ENCODE results near the gene SLC16A7. TPM values are rescaled to one million over a fixed set of nuclear protein-coding genes. Genes with fewer than 3 reads are reported as not detected.

Gene SLC16A7
- total and polyA plus RNA-seq, 2 of the 8 experiments (the other 6 are each of a cell fraction or from before 2014, with no cell fraction given), result 0.74 to 4.3 TPM

GRCh38 chr12:59593761-59594160, 2.1 kb upstream of the SLC16A7 start:
- Histone ChIP-seq H3K14ac (ENCODE audit: insufficient read length) (no peak overlapping the region), H3K4me2 (ENCODE audit: insufficient read depth in 1 of 2, low read depth in 2 of 2, low read length in 2 of 2) (no peak overlapping the region), H2BK20ac (ENCODE audit: low read length) (no peak overlapping the region), H3K23me2 (ENCODE audit: low read depth, low read length) (no peaks in the 10 kb centered on the region; the same call in 1 of the 2 replicates), H3K79me1 (ENCODE audit: low read depth, low read length) (no peaks in the 10 kb centered on the region), H4K91ac (replicated peaks; ENCODE audit: insufficient read length, low read length) (no peak overlapping the region), H3K9me3 (ENCODE audit: insufficient read depth in 2 of 2, low read depth in 1 of 2, low read length in 1 of 2) (no peaks in the 10 kb centered on the region), H3K27ac (ENCODE audit: low read depth, low read length) (no peak overlapping the region), H4K8ac (ENCODE audit: extremely low read depth, insufficient read depth, low read length) (no peak overlapping the region), H3K4me1 (replicated peaks in 1 of 4; ENCODE audit: control insufficient read depth in 3 of 4, insufficient read depth in 4 of 4, low read length in 3 of 4) (peaks cover 0 to 7% (median 3%) of the 10 kb centered on the region in 4 experiments; a peak in 4 of 7 replicates), H3K56ac (replicated peaks; ENCODE audit: insufficient read length, low read depth, low read length) (no peak overlapping the region), H3K18ac (ENCODE audit: extremely low read depth, low read length) (no peak overlapping the region), H2BK15ac (ENCODE audit: low read length) (no peak overlapping the region), H3K27me3 (replicated peaks in 1 of 4; ENCODE audit: control insufficient read depth in 3 of 4, extremely low read depth in 1 of 4, insufficient read depth in 3 of 4, low read length in 3 of 4) (peaks cover 0 to 11% (median 2%) of the 10 kb centered on the region in 4 experiments; a peak in 2 of 7 replicates), H3K4me3 (ENCODE audit: extremely low read depth in 1 of 4, insufficient read depth in 2 of 4, low read depth in 3 of 4, low read length in 4 of 4) (no peak overlapping the region), H3K23ac (ENCODE audit: insufficient read length) (no peak overlapping the region), H4K5ac (ENCODE audit: insufficient read length, low read depth, low read length) (no peak overlapping the region), H2BK5ac (ENCODE audit: low read depth, low read length) (no peak overlapping the region), H3K9ac (replicated peaks in 1 of 4; ENCODE audit: extremely low read depth in 1 of 4, low read depth in 3 of 4, low read length in 3 of 4) (no peak overlapping the region), H2BK12ac (ENCODE audit: low read depth, low read length) (no peak overlapping the region), H4K20me1 (replicated peaks in 1 of 2; ENCODE audit: control insufficient read depth in 1 of 2, insufficient read depth in 2 of 2, low read length in 2 of 2) (no peaks in the 10 kb centered on the region), H3K36me3 (ENCODE audit: control insufficient read depth in 2 of 4, insufficient read depth in 4 of 4, low read length in 3 of 4) (no peaks in the 10 kb centered on the region), H2AFZ (ENCODE audit: low read length) (no peak overlapping the region), H2BK120ac (replicated peaks; ENCODE audit: low read depth, low read length) (no peak overlapping the region), H3K79me2 (ENCODE audit: control insufficient read depth in 1 of 2, insufficient read depth in 2 of 2, low read length in 2 of 2) (no peaks in the 10 kb centered on the region), H3K4ac (replicated peaks; ENCODE audit: insufficient read length, low read depth, low read length) (no peak overlapping the region), H2AK5ac (ENCODE audit: low read depth, low read length) (no peak overlapping the region)
- FAIRE-seq, result no peak
- DNase-seq (ENCODE audit: low read depth in 1 of 2, low spot score in 2 of 2), result no peak
- CTCF ChIA-PET (ENCODE audit: partially characterized antibody), result no interaction called here
- 90% methylated on average over 1 of the region's 1 CpG; no CpG with 5 or more reads in 1 of the 2 experiments for WGBS, 2 experiments (ENCODE audit: extremely low coverage in 1 of 2, insufficient coverage in 1 of 2, insufficient read length in 1 of 2, insufficient replicate concordance in 2 of 2, low coverage in 1 of 2, low lambda C conversion rate in 2 of 2, missing lambda C conversion rate in 1 of 2)
- POLR2A ChIA-PET (ENCODE audit: partially characterized antibody), result no interaction called here
- TF ChIP-seq SP1 (IDR thresholded peaks at IDR 0.05; ENCODE audit: low read depth, low read length), result no peak
- no peak for TF ChIP-seq RBBP5 (IDR thresholded peaks at IDR 0.05; ENCODE audit: borderline replicate concordance, low read depth, low read length)
- TF ChIP-seq RNF2 (IDR thresholded peaks at IDR 0.05; ENCODE audit: borderline replicate concordance, low read depth, low read length, missing control alignments, poor library complexity, severe bottlenecking), result no peak
- TF ChIP-seq CREB1 (IDR thresholded peaks at IDR 0.05), result no peak
- no peak for TF ChIP-seq USF2 (IDR thresholded peaks at IDR 0.05; ENCODE audit: low read length)
- TF ChIP-seq TAF7 (optimal IDR thresholded peaks at IDR 0.05; ENCODE audit: borderline replicate concordance, low read depth, low read length), result no peak
- no peak for TF ChIP-seq SAP30 (IDR thresholded peaks at IDR 0.05; ENCODE audit: insufficient read depth, insufficient replicate concordance, low read length)
- TF ChIP-seq MAFK (IDR thresholded peaks at IDR 0.05; ENCODE audit: low read depth, low read length), result no peak
- no peak for TF ChIP-seq E2F6 (IDR thresholded peaks at IDR 0.05)
- TF ChIP-seq CBX5 (IDR thresholded peaks at IDR 0.05; ENCODE audit: low read depth, low read length), result no peak
- no peak for TF ChIP-seq SP2 (IDR thresholded peaks at IDR 0.05; ENCODE audit: low read length)
- TF ChIP-seq JUN (IDR thresholded peaks at IDR 0.05; ENCODE audit: low read depth, low read length), result no peak
- no peak for TF ChIP-seq KDM5A (IDR thresholded peaks at IDR 0.05; ENCODE audit: low read length)

Measured in H1 (cell line).